ENCODE results near the gene SUV39H1. TPM values are rescaled to one million over a fixed set of nuclear protein-coding genes. Genes with fewer than 3 reads are reported as not detected.
"Not testable (repeated sequence)": the region's sequence is repeated elsewhere in the genome, so short reads cannot be mapped to it uniquely, and the experiment has no call there.

The SUV39H1 gene
- total RNA-seq, 1 donor from 2014 or later = 10.8 TPM

DNA sequence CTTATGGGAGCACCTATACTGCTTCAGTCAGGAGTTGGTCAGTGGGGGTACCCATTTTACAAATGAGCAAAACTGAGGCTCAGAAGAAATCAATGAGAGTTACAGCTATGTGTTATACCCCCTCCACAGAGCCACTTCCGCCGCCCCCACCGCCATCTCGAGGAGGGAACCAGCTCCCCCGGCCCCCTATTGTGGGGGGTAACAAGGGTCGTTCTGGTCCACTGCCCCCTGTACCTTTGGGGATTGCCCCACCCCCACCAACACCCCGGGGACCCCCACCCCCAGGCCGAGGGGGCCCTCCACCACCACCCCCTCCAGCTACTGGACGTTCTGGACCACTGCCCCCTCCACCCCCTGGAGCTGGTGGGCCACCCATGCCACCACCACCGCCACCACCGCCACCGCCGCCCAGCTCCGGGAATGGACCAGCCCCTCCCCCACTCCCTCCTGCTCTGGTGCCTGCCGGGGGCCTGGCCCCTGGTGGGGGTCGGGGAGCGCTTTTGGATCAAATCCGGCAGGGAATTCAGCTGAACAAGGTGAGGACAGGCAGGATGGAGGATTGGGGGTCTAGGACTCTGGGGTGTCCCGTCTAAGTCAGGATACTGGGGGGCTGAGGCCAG lies 7.9 kb upstream of the SUV39H1 start:
- H3K4me1 Mint-ChIP-seq = peaks cover 35% of the 10 kb centered on the region
- CTCF ChIA-PET = no interaction called here
- no peak overlapping the region for H3K4me3 Mint-ChIP-seq
- H3K27me3 Mint-ChIP-seq = no peaks in the 10 kb centered on the region
- ATAC-seq (ENCODE audit: low read depth) (no peak), DNase-seq (no peak)
- intact Hi-C loops (cut with micrococcal nuclease) = no loop called here
- H3K27ac Mint-ChIP-seq = no peak overlapping the region
- POLR2A ChIA-PET = interaction anchor here (0.6 kb wide), 1 partner anchor 355 kb away, joined by 3 read pairs; no protein-coding TSS in a partner anchor
- H3K9me3 Mint-ChIP-seq = no peaks in the 10 kb centered on the region
- no peak for TF ChIP-seq CTCF (IDR thresholded peaks at IDR 0.05)
- peaks cover 62% of the 10 kb centered on the region for H3K36me3 Mint-ChIP-seq (ENCODE audit: low read depth)

DNA sequence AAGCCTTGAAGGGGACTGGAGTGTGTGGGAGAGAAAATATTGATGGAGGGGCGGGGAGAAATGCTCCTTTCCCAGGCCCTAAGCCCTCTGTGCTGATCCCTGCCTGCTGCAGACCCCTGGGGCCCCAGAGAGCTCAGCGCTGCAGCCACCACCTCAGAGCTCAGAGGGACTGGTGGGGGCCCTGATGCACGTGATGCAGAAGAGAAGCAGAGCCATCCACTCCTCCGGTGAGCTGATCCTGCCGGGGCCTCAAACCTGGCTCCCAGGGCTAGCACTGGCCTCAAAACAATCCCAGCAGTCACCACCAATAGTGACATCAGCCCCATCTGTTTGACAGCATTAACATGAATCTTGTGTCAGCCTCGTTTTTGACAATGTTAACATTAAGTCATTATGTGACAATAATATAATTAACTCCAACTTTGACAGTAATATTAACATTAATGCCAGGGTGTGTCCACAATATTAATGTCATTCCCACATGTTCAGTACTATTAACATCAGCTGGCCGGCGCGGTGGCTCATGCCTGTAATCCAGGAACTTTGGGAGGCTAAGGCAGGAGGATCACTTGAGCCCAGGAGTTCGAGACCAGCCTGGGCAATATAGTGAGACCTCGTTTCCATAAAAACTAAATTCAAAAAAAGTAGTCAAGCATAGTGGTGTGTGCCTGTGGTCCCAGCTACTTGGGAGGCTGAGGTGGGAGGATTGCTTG lies 7.2 kb upstream of the SUV39H1 start:
- POLR2A ChIA-PET = interaction anchor here (0.6 kb wide), 1 partner anchor 355 kb away, joined by 3 read pairs; no protein-coding TSS in a partner anchor
- Mint-ChIP-seq H3K36me3 (ENCODE audit: low read depth) (peaks cover 56% of the 10 kb centered on the region), H3K27me3 (no peaks in the 10 kb centered on the region), H3K27ac (no peak overlapping the region), H3K4me1 (peaks cover 29% of the 10 kb centered on the region), H3K9me3 (no peaks in the 10 kb centered on the region), H3K4me3 (no peak overlapping the region)
- intact Hi-C loops (cut with micrococcal nuclease) = no loop called here
- ATAC-seq (ENCODE audit: low read depth) = no peak
- no peak for DNase-seq
- CTCF ChIA-PET = no interaction called here
- TF ChIP-seq CTCF (IDR thresholded peaks at IDR 0.05) = no peak

GRCh38 chrX:48691746-48692145 lies 4.8 kb upstream of the SUV39H1 start:
- DNase-seq; ATAC-seq (ENCODE audit: low read depth); CTCF ChIA-PET; intact Hi-C loops (cut with micrococcal nuclease); H3K9me3 Mint-ChIP-seq; H3K27ac Mint-ChIP-seq; H3K27me3 Mint-ChIP-seq; H3K4me3 Mint-ChIP-seq: not testable (repeated sequence)
- H3K36me3 Mint-ChIP-seq (ENCODE audit: low read depth) = peaks cover 43% of the 10 kb centered on the region
- POLR2A ChIA-PET = interaction anchor here (1.6 kb wide), 1 partner anchor 8 kb away, joined by 6 read pairs; the partner anchor contains the start of gene WAS
- peaks cover 18% of the 10 kb centered on the region for H3K4me1 Mint-ChIP-seq

GRCh38 chrX:48694776-48695533 lies 1.6 kb upstream of the SUV39H1 start:
- no peak for DNase-seq
- ATAC-seq (ENCODE audit: low read depth) = no peak
- CTCF ChIA-PET = no interaction called here
- Mint-ChIP-seq H3K27me3 (no peaks in the 10 kb centered on the region), H3K27ac (no peak overlapping the region), H3K9me3 (no peaks in the 10 kb centered on the region), H3K4me3 (peak overlapping the region; percentile 88), H3K4me1 (peaks cover 19% of the 10 kb centered on the region), H3K36me3 (ENCODE audit: low read depth) (peaks cover 26% of the 10 kb centered on the region)
- no peak for TF ChIP-seq CTCF (IDR thresholded peaks at IDR 0.05)
- POLR2A ChIA-PET = interaction anchor here (0.6 to 2.2 kb wide), 5 partner anchors 11 to 1147 kb away, joined by 8 to 20 read pairs (median 10); partner anchors contain the start of genes HDAC6, PQBP1, TIMM17B and WAS
- intact Hi-C loops (cut with micrococcal nuclease) = no loop called here

DNA sequence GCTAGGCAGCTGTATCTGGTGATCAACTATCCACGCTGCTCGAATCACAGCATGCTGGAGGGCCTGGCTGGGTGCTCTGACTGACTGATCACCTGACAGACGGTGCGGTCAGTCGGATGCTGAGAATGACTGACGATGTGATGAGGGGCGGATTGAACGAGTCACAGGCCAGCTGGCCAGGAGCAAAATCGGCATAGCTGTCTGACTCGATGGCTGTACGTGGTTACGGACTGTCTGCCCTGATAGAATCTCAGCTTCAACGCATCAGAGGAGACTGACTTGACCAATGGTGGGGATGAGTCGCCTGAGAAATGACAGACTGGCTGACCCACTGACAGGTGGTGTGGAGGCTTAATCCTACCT lies 1.0 kb upstream of the SUV39H1 start:
- no peaks in the 10 kb centered on the region for H3K9me3 Mint-ChIP-seq
- peaks cover 19% of the 10 kb centered on the region for H3K4me1 Mint-ChIP-seq
- no peak for DNase-seq
- ChIA-PET POLR2A (interaction anchor here (1.5 to 2.2 kb wide), 7 partner anchors 11 to 202 kb away, joined by 4 to 20 read pairs (median 10); partner anchors contain the start of genes HDAC6, PQBP1, RBM3 and TIMM17B), CTCF (no interaction called here)
- peaks cover 24% of the 10 kb centered on the region for H3K36me3 Mint-ChIP-seq (ENCODE audit: low read depth)
- peak overlapping the region; percentile 88 for H3K4me3 Mint-ChIP-seq
- no peak for ATAC-seq (ENCODE audit: low read depth)
- intact Hi-C loops (cut with micrococcal nuclease) = no loop called here
- no peaks in the 10 kb centered on the region for H3K27me3 Mint-ChIP-seq
- no peak for TF ChIP-seq CTCF (IDR thresholded peaks at IDR 0.05)
- peak overlapping the region; percentile 91 for H3K27ac Mint-ChIP-seq
